PFSK-1 (cell line): ENCODE measurements around the gene CASKIN2.

Source experiments
- FOXP2 ChIP-seq: optimal IDR thresholded peaks from 2 replicates; pipeline ENCODE3; 2011; ENCODE audit warnings: borderline replicate concordance, control low read depth, inconsistent platforms; ENCODE audit not compliant: insufficient read depth; ENCODE audit errors: extremely low read length, extremely low read depth
- POLR2AphosphoS5 ChIP-seq: IDR thresholded peaks from 2 replicates; pipeline ENCODE4 v1.6.1; 2012; ENCODE audit warnings: low read depth, mild to moderate bottlenecking, control low read depth, low read length, moderate library complexity
- SIN3A ChIP-seq: IDR thresholded peaks from 2 replicates; pipeline ENCODE4 v1.6.1; 2012; ENCODE audit warnings: mild to moderate bottlenecking, low read length, moderate library complexity, borderline replicate concordance; ENCODE audit not compliant: insufficient read depth
- TAF1 ChIP-seq: IDR thresholded peaks from 2 replicates; pipeline ENCODE4 v1.6.1; 2012; ENCODE audit warnings: low read length, control low read depth, borderline replicate concordance; ENCODE audit not compliant: insufficient read depth
- TF ChIP-seq, protein P1 (sequence below), 2 experiments: IDR thresholded peaks; 2 replicates each; pipeline versions ENCODE4 v1.6.1 to v1.8.0; 2011 to 2012; ENCODE audit warnings: low read depth in 2 of 2, low read length in 2 of 2, control low read depth in 1 of 2, inconsistent platforms in 1 of 2, mild to moderate bottlenecking in 1 of 2, moderate library complexity in 1 of 2; ENCODE audit not compliant: insufficient read depth in 1 of 2

Gene CASKIN2

DNA sequence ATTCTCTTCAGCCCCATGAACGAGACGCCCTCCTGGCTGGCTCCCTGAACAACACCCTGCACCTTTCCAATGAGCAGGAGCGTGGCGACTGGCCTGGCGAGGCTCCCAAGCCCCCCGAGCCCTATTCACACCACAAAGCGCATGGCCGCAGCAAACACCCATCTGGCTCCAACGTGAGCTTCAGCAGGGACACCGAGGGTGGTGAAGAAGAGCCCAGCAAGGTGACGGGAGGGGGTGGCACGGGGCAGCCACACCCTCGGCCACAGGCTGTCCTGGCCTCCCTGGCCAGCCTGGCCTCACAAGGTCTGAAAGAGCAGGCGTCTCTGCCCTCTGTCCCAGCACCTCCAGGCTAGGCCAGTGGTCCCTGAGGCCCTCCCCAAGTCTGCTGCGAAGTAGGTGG is 23.7 kb downstream of the CASKIN2 start:
- TF ChIP-seq TAF1 (no peak), POLR2AphosphoS5 (no peak), SIN3A (no peak), FOXP2 (no peak)
- TF ChIP-seq, protein P1, sequence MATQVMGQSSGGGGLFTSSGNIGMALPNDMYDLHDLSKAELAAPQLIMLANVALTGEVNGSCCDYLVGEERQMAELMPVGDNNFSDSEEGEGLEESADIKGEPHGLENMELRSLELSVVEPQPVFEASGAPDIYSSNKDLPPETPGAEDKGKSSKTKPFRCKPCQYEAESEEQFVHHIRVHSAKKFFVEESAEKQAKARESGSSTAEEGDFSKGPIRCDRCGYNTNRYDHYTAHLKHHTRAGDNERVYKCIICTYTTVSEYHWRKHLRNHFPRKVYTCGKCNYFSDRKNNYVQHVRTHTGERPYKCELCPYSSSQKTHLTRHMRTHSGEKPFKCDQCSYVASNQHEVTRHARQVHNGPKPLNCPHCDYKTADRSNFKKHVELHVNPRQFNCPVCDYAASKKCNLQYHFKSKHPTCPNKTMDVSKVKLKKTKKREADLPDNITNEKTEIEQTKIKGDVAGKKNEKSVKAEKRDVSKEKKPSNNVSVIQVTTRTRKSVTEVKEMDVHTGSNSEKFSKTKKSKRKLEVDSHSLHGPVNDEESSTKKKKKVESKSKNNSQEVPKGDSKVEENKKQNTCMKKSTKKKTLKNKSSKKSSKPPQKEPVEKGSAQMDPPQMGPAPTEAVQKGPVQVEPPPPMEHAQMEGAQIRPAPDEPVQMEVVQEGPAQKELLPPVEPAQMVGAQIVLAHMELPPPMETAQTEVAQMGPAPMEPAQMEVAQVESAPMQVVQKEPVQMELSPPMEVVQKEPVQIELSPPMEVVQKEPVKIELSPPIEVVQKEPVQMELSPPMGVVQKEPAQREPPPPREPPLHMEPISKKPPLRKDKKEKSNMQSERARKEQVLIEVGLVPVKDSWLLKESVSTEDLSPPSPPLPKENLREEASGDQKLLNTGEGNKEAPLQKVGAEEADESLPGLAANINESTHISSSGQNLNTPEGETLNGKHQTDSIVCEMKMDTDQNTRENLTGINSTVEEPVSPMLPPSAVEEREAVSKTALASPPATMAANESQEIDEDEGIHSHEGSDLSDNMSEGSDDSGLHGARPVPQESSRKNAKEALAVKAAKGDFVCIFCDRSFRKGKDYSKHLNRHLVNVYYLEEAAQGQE (IDR thresholded peaks at IDR 0.05; ENCODE audit: insufficient read depth in 1 of 2, low read depth in 2 of 2, low read length in 2 of 2), result no peak

DNA sequence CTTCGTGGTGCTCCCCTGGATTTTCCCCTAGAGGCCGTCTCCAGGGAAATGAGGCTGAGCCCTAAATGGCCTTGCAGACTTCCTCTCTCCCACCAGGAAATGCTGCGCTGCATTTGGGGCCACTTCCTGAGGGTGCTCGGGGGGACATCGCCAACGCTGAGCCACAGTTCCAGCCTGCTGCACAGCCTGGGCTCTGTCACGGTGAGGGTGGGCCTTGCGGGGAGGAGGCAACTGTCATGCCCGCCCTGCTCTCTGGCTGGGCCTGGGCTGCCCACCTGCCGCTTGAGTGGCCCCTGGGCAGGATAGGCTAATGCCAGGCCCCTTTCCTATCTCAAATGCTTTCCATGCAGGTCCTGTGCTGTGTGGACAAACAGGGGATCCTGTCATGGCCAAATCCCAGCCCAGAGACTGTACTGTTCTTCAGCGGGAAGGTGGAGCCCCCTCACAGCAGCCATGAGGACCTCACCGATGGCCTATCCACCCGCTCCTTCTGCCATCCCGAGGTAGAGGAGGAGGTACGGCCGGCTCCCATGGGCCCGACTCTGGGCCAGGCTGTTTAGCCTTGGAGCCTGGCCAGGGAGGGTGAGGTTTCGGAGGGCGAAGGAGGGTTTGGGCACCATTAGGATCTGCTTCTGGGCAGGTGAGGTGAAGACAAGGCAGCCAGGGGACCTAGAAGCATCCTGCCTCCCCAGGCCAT is 24.2 kb downstream of the CASKIN2 start:
- TF ChIP-seq, protein P1 (IDR thresholded peaks at IDR 0.05; ENCODE audit: insufficient read depth in 1 of 2, low read depth in 2 of 2, low read length in 2 of 2), result no peak
- TF ChIP-seq TAF1, result no peak
- TF ChIP-seq POLR2AphosphoS5, result no peak
- no peak for TF ChIP-seq FOXP2
- no peak for TF ChIP-seq SIN3A

DNA sequence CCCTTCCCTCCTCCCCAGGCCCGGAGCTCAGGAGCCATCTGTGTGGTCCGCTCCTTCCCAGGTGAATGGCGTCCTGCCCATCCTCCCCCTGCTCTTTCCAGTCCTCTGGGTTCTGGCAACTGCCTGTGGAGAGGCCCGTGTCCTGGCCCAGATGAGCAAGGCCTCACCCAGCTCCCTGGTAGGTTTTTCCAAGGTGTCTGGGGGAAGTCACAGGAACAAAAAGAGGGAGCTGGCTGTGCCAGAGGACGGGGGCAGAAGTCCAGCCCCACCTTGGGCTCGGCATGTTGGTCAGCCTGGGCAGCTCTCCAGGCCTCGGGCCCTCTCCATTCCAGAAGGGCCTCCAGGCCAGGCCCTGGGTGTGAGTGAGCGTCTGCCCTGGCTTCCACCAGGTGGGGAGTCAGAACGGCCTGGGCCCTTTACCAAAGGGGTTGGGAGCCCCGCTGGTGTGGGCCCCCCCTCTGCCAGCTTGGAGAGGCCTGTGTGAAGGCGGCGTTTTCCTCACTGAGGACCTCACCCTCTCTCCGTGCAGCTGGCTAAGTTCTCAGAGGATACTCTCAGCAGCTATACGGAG is 25.1 kb downstream of the CASKIN2 start:
- TF ChIP-seq FOXP2 (no peak), SIN3A (no peak), POLR2AphosphoS5 (no peak), TAF1 (no peak)
- TF ChIP-seq, protein P1 (IDR thresholded peaks at IDR 0.05; ENCODE audit: insufficient read depth in 1 of 2, low read depth in 2 of 2, low read length in 2 of 2), result no peak

GRCh38 chr17:75489511-75489955 is 25.8 kb downstream of the CASKIN2 start:
- TF ChIP-seq TAF1 (no peak), POLR2AphosphoS5 (no peak), FOXP2 (no peak), SIN3A (no peak)
- TF ChIP-seq, protein P1 (IDR thresholded peaks at IDR 0.05; ENCODE audit: insufficient read depth in 1 of 2, low read depth in 2 of 2, low read length in 2 of 2), result no peak
